Measurements from ENCODE around the gene MICU1.

GRCh38 chr10:72625608-72626443 lies at the start of gene MICU1:
- TF ChIP-seq CTCF (IDR thresholded peaks at IDR 0.05) (peak in 1 of 3 experiments; percentile 9), POLR2A (IDR thresholded peaks at IDR 0.05) (peak in 1 of 2 donors; percentile 82), POLR2AphosphoS5 (IDR thresholded peaks at IDR 0.05; ENCODE audit: insufficient read depth in 1 of 2, low read depth in 1 of 2) (peak; percentile 94 to 99)
